ENCODE results near the gene FHIT. TPM values are rescaled to one million over a fixed set of nuclear protein-coding genes. Genes with fewer than 3 reads are reported as not detected.

The FHIT gene
- total RNA-seq, 2 experiments from 2014 or later, result 86.0 to 90.6 TPM

DNA sequence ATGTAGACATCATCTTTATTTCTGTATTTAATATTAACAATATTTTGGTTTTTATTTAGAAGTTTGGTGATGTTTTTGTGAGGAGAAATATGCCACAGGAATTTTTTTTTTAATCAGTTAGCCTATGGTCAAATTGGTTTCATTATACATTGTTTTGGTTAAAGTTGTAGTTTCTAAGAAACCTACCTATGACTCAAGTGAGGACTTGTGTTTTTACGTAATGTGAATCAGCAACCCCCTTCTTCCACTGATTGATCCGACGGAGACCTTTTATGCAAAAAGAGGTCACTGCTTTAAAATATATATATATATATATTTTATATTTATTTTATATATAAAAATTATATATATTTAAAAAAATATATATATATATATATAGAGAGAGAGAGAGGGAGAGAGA, 698.1 kb downstream of the FHIT start:
- Histone ChIP-seq H3K27me3 (ENCODE audit: control insufficient read depth in 1 of 2, insufficient read depth in 2 of 2, low read length in 2 of 2) (no peaks in the 10 kb centered on the region), H3K36me3 (ENCODE audit: insufficient read depth, low read length) (no peaks in the 10 kb centered on the region), H3K27ac (ENCODE audit: low read depth in 1 of 2, low read length in 2 of 2) (no peak overlapping the region), H3K4me3 (ENCODE audit: low read length) (no peak overlapping the region), H3K4me1 (ENCODE audit: insufficient read depth, low read length) (no peaks in the 10 kb centered on the region), H3K9me3 (ENCODE audit: control insufficient read depth in 1 of 2, insufficient read depth in 1 of 2, low read length in 2 of 2) (no peaks in the 10 kb centered on the region)
- no peak overlapping the region for H3K27ac Mint-ChIP-seq
- POLR2A ChIA-PET, result no interaction called here
- no peak overlapping the region for H3K4me3 Mint-ChIP-seq
- CTCF ChIA-PET, result no interaction called here
- peaks cover 5% of the 10 kb centered on the region for H3K4me1 Mint-ChIP-seq (ENCODE audit: low read depth)
- DNase-seq (no peak), ATAC-seq (ENCODE audit: poor library complexity) (no peak)
- no peaks in the 10 kb centered on the region for H3K27me3 Mint-ChIP-seq
- H3K9me3 Mint-ChIP-seq, result no peaks in the 10 kb centered on the region
- intact Hi-C loops (cut with DNase I, micrococcal nuclease), result no loop called here
- no peak for TF ChIP-seq CTCF (IDR thresholded peaks at IDR 0.05)
- no peaks in the 10 kb centered on the region for H3K36me3 Mint-ChIP-seq (ENCODE audit: low read depth)

- no peak for TF ChIP-seq CTCF (IDR thresholded peaks at IDR 0.05)
- Histone ChIP-seq H3K27ac (ENCODE audit: low read depth in 1 of 2, low read length in 2 of 2) (no peak overlapping the region), H3K4me1 (ENCODE audit: insufficient read depth, low read length) (no peaks in the 10 kb centered on the region), H3K9me3 (ENCODE audit: control insufficient read depth in 1 of 2, insufficient read depth in 1 of 2, low read length in 2 of 2) (no peaks in the 10 kb centered on the region), H3K27me3 (ENCODE audit: control insufficient read depth in 1 of 2, insufficient read depth in 2 of 2, low read length in 2 of 2) (no peaks in the 10 kb centered on the region), H3K4me3 (ENCODE audit: low read length) (no peak overlapping the region), H3K36me3 (ENCODE audit: insufficient read depth, low read length) (no peaks in the 10 kb centered on the region)
- ATAC-seq (ENCODE audit: poor library complexity) (no peak), DNase-seq (no peak)
- Mint-ChIP-seq H3K4me1 (ENCODE audit: low read depth) (peaks cover 5% of the 10 kb centered on the region), H3K36me3 (ENCODE audit: low read depth) (no peaks in the 10 kb centered on the region), H3K4me3 (no peak overlapping the region), H3K27ac (no peak overlapping the region), H3K9me3 (no peaks in the 10 kb centered on the region), H3K27me3 (no peaks in the 10 kb centered on the region)
- POLR2A ChIA-PET, result no interaction called here
- intact Hi-C loops (cut with DNase I, micrococcal nuclease), result no loop called here
- CTCF ChIA-PET, result no interaction called here
Measured at GRCh38 chr3:60552581-60552980, 698.7 kb downstream of the FHIT start.

DNA sequence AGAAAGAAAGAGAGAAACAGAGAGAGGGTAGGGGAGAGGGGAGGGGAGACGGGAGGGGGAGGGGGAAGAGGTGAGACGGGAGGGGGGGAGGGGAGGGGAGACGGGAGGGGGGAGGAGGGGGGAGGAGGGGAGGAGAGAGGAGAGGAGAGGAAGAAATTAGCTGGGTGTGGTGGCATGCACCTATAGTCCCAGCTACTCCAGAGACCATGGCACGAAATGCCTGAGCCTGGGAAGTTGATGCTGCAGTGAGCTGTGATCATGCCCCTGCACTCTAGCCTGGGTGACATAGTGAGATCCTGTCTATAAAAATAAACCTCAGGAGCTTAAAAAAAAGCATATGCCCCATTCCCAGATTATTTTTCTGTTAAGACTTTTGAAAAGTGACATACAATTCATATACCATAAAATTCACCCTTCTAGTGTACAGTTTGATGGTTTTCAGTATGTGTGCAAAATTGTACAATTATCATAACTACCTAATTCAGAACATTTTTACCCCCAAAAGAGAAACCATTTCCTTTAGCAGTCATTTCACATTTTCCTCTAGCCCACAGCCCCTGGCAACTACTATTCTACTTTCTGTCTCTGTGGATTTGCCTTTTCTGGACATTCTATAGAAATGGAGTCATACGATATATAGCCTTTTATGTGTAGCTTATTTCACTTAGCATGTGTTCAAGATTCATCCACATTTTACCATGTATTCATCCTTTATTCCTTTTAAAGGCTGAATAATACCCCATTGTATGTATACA, 699.6 kb downstream of the FHIT start:
- Histone ChIP-seq H3K9me3 (ENCODE audit: control insufficient read depth in 1 of 2, insufficient read depth in 1 of 2, low read length in 2 of 2) (no peaks in the 10 kb centered on the region), H3K4me1 (ENCODE audit: insufficient read depth, low read length) (no peaks in the 10 kb centered on the region), H3K27me3 (ENCODE audit: control insufficient read depth in 1 of 2, insufficient read depth in 2 of 2, low read length in 2 of 2) (no peaks in the 10 kb centered on the region), H3K27ac (ENCODE audit: low read depth in 1 of 2, low read length in 2 of 2) (no peak overlapping the region), H3K36me3 (ENCODE audit: insufficient read depth, low read length) (no peaks in the 10 kb centered on the region), H3K4me3 (ENCODE audit: low read length) (no peak overlapping the region)
- DNase-seq (no peak), ATAC-seq (ENCODE audit: poor library complexity) (no peak)
- H3K9me3 Mint-ChIP-seq, result no peaks in the 10 kb centered on the region
- H3K27me3 Mint-ChIP-seq, result no peaks in the 10 kb centered on the region
- H3K36me3 Mint-ChIP-seq (ENCODE audit: low read depth), result no peaks in the 10 kb centered on the region
- intact Hi-C loops (cut with DNase I, micrococcal nuclease), result no loop called here
- no peak for TF ChIP-seq CTCF (IDR thresholded peaks at IDR 0.05)
- H3K4me1 Mint-ChIP-seq (ENCODE audit: low read depth), result peaks cover 5% of the 10 kb centered on the region
- ChIA-PET CTCF (no interaction called here), POLR2A (no interaction called here)
- H3K4me3 Mint-ChIP-seq, result no peak overlapping the region
- peak overlapping the region; percentile 4 for H3K27ac Mint-ChIP-seq

All from CD4-positive, alpha-beta T cell (primary cell).